AG04449 (cell line): ENCODE results near the gene GPR65.

Experiments
- CTCF ChIA-PET: fragments of 350-600 bp; formaldehyde crosslinking; extraction: SDS; loops from one replicate; lab custom pipeline; 2021; ENCODE audit warnings: antibody characterized with exemption; lab: Yijun Ruan, JAX
- POLR2A ChIA-PET: fragments of 400-600, 350-600 bp; formaldehyde crosslinking; extraction: SDS; loops from one replicate; lab custom pipeline; 2020; ENCODE audit warnings: antibody characterized with exemption, inconsistent platforms; lab: Yijun Ruan, JAX
- DNase-seq: peaks from one replicate; pipeline ENCODE4 v3.0.0-alpha.2; 2010; ENCODE audit warnings: low read depth, low spot score
- H3K4me3 ChIP-seq: 2 replicates; pipeline ENCODE4 v1.5.1; 2011; ENCODE audit warnings: low read depth, mild to moderate bottlenecking, control low read depth, low read length
- CTCF ChIP-seq: IDR thresholded peaks from one replicate; pipeline ENCODE4 v1.5.1; 2011; ENCODE audit warnings: mild to moderate bottlenecking, moderate library complexity, low read length, control low read depth, inconsistent platforms; ENCODE audit not compliant: insufficient read depth; ENCODE audit errors: missing control alignments

The GPR65 gene

GRCh38 chr14:88037325-88037724 is 32.4 kb downstream of the GPR65 start:
- TF ChIP-seq CTCF, result no peak
- H3K4me3 ChIP-seq, result no peak overlapping the region
- DNase-seq, result no peak
- POLR2A ChIA-PET, result no interaction called here
- CTCF ChIA-PET, result no interaction called here

DNA sequence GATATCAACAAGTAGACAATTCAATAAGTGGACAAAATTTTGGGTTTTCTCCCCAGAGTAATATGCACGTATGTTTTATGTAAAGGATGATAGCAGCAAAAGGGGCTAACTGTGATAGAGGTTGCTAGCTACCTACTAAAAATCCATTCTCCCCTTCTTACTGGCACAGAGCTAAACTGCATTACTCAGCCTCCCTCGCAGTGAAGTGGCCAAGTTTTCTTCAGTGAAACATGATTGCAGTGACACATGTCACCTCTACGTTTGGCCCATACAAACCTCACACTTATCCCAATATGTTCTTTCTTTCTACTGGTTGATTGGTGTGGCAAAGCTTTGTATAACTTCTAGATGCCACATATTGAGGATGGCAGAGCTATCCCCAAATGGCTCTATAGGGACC is 34.3 kb downstream of the GPR65 start:
- no peak for DNase-seq
- ChIA-PET POLR2A (no interaction called here), CTCF (interaction anchor here (1.0 kb wide), 1 partner anchor 25 kb away, joined by 3 read pairs; no protein-coding TSS in a partner anchor)
- no peak overlapping the region for H3K4me3 ChIP-seq
- no peak for TF ChIP-seq CTCF

DNA sequence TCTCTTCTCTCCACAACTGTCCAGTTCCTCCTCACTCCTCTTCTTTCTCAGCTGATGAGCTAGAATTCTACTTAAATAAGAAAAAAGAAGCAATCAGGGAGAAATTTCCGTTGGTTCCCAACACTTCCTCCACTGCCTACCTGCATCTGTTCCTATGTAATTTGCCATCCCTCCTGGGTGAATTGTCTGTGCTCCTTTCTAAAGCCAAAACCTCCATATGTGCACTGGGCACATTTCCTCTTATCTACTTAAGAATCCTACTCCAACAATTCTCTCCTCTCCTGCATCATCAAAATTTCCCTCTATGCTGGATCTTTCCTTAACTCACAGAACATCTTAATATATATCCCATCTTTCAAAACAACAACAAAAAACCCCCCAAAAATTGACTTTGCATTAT is 35.2 kb downstream of the GPR65 start:
- ChIA-PET CTCF (interaction anchor here (1.0 kb wide), 1 partner anchor 26 kb away, joined by 4 read pairs; no protein-coding TSS in a partner anchor), POLR2A (no interaction called here)
- DNase-seq, result no peak
- TF ChIP-seq CTCF, result no peak
- no peak overlapping the region for H3K4me3 ChIP-seq

DNA sequence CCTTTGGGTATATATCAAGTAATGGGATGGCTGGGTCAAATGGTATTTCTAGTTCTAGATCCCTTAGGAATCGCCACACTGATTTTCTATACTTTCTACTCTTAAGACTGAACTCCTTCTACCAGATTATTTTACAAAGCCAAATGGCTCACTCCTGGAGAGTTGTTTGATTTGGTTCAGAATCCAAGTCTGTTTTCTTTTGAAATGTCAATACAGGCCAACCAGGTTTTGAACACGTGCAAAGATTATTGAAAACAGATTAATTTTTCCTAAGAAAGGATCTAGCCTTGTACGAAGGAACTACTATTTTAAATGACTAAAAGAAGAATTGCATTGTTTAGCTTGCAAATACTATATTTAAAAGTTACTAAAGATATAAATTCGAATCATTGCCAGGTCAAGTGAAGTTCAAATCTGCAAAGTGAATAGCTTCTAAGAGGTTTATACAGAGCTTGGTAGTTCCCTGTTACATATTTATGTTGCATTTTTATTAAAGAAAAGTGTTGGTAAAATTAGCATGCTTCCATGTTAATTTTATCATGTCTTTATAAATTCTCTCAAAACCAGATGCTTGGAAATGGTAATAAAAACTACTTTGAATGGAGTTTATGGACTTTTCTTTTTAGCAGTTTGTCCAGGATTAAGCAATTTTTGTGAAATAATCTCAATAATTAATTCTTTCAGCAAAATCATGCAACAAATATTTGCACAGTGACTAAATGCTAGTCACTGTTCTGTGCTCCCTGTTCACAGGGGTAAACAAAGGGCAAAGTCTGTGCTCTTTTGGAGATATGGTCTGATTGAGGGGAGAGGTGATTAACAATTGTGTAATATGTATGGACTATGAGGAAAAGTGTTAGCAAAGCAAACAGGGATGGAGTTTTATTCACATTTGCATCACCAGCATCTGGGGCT is 38.9 kb downstream of the GPR65 start:
- POLR2A ChIA-PET, result no interaction called here
- CTCF ChIA-PET, result no interaction called here

DNA sequence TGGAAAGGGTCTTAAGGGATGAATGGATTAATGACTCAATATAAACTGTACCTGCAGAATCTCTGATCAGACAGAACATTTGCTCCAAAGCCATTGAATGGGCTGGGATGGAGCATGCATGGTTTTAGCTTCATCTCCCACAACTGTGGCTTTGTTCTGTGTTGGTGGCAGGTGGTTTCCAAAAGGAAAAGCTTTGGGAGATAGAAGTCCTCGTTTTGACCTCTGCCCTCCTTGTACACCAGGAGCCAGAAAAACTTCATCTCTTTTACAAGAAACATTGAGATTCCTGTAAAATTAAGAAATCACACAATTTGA is 39.5 kb downstream of the GPR65 start:
- TF ChIP-seq CTCF, result no peak
- ChIA-PET POLR2A (no interaction called here), CTCF (no interaction called here)
- DNase-seq, result no peak
- no peak overlapping the region for H3K4me3 ChIP-seq

More for the DNA sequence above, 38.9 kb downstream of the GPR65 start:
- TF ChIP-seq CTCF, result no peak
- no peak for DNase-seq
- H3K4me3 ChIP-seq, result no peak overlapping the region

DNA sequence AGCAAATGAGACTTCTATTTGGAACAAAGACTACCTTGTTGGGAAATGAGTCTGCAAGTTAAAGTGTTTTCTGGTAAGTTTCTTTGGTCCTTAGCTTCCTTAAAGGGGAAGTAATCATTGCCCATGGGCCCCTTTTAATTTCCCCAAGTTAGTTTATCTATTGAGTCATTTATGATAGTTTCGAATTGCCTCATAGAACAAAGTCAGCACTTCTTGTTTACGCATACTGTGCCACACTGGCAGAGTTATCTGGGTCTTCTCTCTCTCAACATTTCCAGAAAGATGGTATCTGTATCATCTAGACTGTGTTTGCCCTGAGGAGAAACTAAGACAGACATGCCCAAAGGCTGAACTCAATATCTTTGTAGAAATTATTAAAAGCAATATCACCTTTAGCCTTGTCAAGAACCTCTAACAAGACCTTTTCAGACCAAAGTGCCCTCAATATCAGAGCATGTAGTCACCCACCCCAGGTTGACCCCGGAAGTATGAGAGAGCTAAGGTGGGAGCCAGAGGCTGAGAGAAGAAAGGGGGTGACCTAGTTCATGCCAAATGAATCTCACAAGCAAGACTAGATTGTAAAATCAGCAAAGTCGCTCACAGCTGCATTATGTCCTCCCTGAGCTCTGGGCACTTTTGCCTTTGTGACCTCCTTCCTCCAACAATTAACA is 40.0 kb downstream of the GPR65 start:
- no peak overlapping the region for H3K4me3 ChIP-seq
- CTCF ChIA-PET, result no interaction called here
- POLR2A ChIA-PET, result no interaction called here
- TF ChIP-seq CTCF, result no peak
- DNase-seq, result no peak
